HG03175 (cell line): Measurements from ENCODE around the gene ABCA1.
A peak's percentile ranks its signal among the peaks of the same experiment; 100 is the strongest.
"Not testable (repeated sequence)": the region's sequence is repeated elsewhere in the genome, so short reads cannot be mapped to it uniquely, and the experiment has no call there.

Experiments
- ATAC-seq: cut with Tn5 transposase; IDR thresholded peaks from one replicate; pipeline ENCODE4 v1.9.1; 2021; ENCODE audit warnings: mild to moderate bottlenecking, moderate library complexity; ENCODE audit not compliant: unreplicated experiment

Gene ABCA1

DNA sequence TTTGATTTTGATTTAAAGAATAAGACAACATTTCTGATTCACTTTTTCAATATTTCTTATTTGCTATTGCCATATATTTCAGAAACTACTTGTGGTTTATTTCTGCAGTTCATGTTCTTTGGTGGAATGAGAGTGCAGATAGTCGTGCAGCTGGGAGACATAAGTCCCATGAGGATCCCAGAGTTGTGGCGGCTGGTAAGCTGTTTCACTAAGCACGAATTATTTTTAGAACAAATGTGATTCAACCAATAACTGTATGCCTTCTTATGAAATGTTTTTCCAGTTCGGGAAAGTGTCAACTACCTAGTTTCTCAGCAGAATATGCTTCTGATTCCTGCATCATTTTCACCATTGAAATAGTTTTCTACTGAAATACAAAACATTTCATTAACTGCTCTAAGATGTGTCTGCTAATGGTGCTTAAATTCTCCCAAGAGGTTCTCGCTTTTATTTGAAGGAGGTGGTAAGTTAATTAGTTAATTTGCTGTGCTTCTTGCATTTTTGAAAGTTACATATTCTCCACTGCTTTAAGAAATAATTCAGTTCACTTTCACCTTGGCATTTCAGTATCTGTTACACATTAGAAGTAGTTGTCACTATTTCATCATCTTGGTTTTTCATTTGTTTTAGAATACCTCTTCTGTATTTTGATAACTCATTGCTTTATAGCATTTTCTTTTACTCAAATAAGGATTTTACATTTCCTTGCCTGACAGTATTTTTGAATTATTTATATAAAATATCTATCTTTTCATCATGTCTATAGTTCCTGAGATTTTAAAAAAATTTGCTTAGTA is 155.0 kb downstream of the ABCA1 start:
- ATAC-seq = peak; percentile 23

DNA sequence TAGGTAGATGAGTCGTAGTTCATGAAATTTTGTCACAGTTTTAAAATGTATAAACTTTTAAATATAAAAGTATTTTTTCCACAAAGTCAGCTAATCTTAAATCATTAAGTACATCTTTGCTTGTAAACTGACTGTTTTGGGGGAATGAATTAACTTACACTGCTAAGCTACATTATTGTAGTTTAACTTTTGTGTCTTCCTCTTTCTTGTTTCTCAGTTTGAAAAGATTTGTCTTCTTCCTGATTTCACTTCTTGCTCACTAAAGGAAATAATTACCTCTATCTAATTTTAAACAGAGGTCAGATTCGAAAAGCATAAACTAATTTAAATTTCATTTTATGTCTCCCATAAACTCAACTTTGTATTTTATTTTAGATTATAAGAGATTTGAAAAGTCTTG is 158.3 kb downstream of the ABCA1 start:
- ATAC-seq = peak; percentile 33

DNA sequence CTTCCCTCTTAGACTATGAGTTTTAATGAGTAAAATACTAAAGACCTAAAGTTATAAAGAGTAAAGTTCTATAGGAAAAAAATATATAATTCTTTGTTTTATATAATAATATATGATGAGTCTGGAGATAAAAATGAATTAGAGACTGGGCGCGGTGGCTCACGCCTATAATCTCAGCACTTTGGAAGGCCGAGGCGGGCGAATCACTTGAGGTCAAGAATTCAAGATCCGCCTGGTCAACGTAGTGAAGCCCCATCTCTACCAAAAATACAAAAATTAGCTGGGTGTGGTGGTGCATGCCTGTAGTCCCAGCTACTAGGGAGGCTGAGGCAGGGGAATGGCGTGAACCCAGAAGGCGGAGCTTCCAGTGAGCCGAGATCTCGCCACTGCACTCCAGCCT is 158.9 kb downstream of the ABCA1 start:
- ATAC-seq = not testable (repeated sequence)

DNA sequence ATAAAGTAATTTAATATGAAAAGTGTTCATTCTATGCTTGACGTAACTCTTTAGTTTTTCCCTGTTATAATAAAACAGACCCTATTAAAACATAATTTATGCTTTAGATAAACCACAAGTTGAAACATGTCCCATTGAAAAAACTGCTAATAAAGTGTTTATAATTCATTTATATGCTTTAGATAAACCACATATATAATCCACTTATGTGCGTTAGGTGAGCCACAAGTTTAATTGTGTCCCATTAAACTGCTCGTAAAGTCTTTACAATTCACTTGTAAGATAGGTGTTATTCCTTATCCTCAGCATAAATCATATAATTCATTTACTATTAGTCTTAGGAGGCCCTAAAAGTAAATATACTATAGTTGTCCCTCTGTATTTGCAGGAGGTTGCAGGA is 160.4 kb downstream of the ABCA1 start:
- no peak for ATAC-seq

DNA sequence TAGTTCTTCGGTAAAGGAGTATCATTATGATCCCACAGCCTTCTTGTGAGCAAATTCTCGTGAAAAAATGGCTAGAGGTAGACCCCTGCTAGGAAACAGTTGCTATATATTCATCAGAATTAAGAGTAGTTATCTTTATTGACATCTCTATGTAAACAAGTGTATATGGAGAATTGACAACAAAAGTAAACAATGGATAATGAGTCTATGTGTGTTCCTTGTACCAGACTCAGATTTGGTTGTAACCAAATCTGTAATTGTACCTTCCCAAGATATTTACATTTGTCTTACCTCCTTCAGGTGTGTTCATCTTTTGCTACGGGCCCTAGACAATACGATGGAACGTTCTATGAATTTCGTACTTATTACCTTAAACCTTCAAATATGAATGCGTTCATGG is 161.9 kb downstream of the ABCA1 start:
- ATAC-seq = no peak

DNA sequence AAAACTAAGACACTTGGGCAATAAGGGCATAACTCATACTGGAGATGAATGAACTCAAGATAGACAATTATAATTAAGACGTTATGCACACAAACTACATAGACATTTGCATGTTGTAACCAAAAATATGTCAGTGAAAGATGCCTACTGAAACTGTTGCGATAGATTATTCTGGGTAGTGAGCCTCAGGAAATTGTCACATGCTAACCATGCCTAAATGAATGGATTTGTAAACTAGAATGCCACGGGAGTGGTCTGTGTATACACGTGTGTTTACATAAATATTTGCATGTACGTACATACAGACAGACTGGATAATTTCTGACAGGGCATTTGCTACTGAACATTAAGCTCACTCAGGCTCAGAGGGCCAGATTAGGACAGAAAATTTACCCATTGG is 162.8 kb downstream of the ABCA1 start:
- ATAC-seq = peak; percentile 39

DNA sequence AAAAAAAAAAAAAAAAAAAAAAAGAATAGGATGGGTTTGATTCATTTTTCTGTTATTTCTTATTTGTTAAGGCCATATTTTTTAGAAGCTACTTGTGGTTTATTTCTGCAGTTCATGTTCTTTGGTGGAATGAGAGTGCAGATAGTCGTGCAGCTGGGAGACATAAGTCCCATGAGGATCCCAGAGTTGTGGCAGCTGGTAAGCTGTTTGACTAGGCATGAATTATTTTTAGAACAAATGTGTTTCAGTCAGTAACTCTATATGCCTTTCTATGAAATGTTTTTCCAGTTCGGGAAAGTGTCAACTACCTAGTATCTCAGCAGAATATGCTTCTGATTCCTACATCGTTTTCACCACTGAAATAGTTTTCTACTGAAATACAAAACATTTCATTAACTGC is 169.0 kb downstream of the ABCA1 start:
- peak; percentile 29 for ATAC-seq

DNA sequence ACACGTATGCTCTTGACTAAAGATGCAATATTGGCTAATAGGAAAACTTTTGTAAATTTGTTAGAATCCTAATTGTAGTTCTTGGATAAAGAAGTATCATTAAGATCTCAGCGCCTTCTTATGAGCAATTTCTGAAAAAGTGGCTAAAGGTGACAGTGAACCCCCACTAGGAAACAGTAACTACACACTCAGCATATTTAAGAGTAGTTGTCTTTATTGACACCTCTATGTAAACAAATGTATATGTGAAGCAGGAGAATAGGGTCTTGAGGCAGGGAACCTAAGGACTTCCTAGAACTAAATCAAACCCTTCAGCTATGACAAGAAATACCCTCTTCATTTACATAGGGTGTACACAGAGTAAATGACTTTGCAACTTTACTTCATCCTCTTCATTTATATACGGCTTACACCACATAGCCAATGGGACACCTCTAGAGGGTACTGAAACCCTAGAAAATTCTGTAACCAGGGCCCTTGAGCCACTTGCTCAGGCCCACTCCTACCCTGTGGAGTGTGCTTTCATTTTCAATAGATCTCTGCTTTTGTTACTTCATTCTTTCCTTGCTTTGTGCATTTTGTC is 177.7 kb downstream of the ABCA1 start:
- no peak for ATAC-seq

DNA sequence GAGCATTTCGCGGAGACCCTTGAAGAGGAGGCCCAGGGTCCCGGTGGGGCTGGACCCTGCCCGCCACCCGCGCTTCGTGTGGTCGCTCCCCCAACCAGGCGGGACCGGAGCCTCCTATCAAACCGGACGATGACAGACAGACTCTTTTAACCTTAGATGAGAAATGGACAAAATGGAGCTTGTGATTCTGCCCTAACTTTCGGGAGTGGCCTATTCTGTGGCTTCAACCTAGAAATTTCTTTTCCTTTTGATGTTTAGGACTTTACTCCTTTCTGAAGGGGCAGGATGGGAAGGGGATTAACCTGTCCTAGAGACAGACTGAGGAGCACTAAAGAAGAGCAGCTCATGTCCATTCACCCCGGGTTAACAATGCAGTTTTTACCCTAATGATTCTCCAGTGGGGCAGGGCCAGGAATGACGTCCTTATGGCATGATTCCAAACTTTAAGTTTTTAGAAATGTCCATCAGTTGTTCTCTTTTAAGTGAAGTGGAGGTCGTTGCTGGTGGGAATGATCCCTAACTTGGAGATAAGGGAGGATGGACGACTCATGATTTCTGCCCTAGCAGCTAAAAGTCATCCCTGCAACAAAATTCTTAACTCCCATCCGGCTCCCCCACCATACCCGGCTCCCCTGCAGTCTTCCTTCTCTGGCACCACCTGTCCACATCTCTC is 179.5 kb downstream of the ABCA1 start:
- ATAC-seq = peak; percentile 1

DNA sequence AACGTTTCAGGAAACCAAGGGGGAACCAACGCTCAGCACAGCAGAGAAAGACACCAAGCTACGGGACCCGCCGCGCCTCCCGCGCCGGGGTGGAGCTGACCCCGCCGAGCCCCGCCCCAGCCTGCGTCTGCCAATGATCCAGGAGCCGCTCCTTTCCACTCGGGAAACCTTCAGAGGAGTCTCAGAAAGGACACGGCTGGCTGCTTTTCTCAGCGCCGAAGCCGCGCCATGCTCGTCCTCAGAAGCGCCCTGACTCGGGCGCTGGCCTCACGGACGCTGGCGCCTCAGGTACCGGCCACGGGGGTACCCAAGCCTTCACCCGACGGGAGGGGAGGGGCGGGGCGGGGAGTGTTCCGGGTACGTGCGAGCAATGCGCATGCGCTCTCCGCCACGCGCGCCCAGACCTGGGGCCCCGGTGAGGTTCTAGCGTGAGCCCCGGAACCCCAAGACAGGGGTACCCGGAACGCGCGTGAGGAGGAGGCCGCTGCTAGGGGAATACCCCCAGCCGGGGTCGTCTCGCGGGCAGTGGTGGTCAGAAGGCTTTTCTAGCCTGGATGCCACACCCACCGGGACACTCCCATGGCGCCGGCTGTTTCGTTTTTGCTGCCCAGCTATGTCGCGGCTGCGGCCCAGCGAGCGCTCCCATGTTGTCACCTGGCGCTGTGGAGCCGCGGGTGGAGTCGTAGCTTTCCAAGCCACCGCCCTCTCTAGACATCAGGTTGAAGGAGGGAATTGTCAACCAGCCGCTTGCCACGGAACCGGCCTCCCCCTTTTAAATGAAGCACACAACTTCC is 180.2 kb downstream of the ABCA1 start, which contains the start of gene NIPSNAP3A:
Gene NIPSNAP3A, plus strand, starts transcription at position 119 of the 794 bp plus-strand sequence. Its CDS starts 110 bp downstream, at position 229.
- peak; percentile 86 for ATAC-seq

DNA sequence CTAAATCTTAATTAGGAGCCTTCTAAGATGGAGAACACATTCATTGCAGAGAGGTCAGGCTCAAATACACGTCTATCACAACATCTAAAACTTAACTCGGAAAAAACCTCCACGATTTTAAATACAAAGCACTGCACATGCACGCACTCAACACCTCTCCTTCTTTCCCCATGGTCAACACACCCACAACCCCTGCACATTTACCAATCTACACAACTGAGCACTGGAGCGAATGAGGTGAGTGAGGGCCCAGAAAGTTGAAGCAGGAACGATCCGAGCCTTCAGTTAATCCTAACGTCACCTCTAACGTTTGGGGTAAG is 180.8 kb downstream of the ABCA1 start:
- peak; percentile 23 for ATAC-seq

DNA sequence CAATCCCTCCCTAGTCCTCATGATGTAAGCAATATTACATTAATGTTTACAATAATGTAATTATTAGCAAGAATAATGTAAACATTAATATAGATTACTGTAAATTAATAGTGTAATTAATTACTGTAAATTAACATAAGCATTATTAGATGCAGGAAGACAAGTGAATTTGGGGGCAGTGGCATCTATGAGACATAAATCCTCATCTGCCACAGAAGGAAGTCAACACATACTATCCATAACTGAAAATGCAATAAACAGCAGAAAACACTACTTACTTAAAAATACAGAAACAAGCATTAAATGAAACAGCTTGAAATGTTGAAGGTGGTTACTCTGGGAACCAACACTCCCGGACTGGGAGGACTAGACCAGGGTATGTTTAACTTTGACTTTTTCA is 181.2 kb downstream of the ABCA1 start:
- no peak for ATAC-seq

DNA sequence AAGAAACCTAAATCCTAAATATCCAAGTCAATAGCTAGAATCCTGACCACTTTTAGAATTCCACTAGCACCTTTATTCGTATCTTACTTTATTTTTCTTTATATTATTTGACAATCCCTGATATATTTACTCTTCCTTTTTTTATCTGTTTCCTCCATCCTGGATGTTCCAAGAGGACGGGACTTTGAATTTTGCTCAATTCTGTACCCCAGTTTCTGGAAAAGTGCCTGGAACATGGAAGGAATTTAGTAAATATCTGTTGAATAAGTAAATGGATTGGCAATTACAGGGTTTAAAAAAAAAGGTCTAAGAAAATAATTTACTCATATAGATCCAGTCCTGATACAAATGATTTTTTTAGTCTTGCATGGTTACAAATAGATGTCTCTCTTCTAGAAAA is 181.7 kb downstream of the ABCA1 start:
- ATAC-seq = no peak

DNA sequence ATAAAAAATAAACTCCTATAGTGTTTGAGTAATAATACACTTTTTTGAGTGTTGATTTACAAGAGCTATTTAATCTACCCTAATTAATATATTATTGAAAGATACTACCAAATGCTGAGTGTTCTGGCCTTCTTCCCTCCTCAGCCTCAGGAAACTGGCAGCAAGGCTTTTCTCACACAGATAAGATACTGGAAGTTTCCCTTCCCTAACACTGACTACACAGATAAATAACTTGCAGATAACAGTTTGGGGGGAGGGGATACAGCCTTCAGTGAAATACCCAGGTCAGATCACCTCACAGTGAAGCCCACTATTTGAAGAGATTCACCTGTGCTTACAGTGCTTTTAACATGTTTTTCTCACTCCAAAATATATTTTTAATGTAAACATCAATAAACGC is 182.1 kb downstream of the ABCA1 start:
- ATAC-seq = no peak

DNA sequence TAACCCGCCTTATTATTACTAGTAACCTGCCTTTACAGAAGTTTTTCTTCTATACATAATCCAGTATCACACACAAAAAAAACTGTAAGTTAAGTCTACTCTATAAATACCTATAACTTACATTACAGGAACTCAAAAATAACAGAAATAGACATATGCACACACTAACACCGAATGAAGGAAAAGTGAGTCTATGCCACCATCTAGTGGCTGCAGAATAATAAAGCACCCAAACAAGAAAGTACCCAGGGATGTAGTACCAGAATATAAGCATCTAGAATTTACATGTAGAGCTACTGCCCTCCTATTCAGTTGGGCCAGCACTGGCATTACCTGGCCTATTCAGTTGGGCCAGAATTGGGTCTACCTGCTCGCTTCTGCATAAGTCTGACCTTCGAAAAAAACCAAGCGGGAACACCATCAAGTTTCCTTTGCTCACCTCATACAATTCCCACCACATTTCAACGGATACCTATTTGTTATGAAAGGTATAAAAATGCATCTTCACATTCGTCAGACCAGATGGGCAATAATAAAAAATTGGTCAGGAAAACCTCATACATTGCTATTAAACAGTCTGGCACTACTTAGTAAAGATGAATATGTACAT is 184.5 kb downstream of the ABCA1 start:
- ATAC-seq = peak; percentile 43

DNA sequence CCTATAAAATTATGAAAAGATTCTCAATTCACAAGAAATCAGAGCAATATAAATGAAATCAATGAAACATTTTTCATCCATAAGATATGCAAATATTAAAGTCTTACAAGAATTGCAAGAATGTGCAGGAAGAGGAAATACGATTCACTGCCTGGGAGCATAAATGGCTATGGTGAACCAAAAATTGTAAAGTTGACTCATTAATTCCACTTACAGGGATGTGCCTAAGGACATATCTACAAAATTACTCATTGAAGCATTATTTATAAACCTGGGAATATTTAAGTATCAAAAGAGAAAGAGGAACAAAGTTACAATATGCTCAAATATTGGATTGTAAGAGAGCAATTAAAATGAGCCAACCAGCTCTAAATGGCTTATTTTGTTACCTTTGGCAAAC is 187.3 kb downstream of the ABCA1 start:
- ATAC-seq = no peak

DNA sequence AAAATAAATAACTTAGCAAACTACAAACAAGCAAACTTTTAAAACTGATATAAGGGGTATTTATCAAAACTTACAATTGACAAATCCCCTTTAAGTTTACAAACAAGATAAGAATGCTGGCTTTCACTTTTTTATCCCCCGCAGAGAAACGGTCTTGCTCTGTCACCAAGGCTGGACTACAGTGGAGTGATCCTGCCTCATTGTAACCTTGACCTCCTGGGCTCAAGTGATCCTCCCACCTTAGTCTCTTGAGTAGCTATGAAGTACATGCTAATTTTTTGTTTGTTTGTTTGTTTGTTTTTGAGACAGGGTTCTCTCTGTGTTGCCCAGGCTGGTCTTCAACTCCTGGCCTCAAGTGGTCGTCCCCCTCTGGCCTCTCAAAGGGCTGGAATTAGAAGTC is 189.5 kb downstream of the ABCA1 start:
- ATAC-seq = no peak
